Stimulated activated CD4-positive, alpha-beta T cell treated with anti-CD3 and anti-CD28 coated beads, Interleukin-4, amount 100 ng/mL, for 4 hours (primary cell): Measurements from ENCODE around the gene TXN.

Source experiments
- DNase-seq, 2 experiments: peaks; one replicate each; pipeline ENCODE4 v3.0.0-alpha.2; 2020

Gene TXN

DNA sequence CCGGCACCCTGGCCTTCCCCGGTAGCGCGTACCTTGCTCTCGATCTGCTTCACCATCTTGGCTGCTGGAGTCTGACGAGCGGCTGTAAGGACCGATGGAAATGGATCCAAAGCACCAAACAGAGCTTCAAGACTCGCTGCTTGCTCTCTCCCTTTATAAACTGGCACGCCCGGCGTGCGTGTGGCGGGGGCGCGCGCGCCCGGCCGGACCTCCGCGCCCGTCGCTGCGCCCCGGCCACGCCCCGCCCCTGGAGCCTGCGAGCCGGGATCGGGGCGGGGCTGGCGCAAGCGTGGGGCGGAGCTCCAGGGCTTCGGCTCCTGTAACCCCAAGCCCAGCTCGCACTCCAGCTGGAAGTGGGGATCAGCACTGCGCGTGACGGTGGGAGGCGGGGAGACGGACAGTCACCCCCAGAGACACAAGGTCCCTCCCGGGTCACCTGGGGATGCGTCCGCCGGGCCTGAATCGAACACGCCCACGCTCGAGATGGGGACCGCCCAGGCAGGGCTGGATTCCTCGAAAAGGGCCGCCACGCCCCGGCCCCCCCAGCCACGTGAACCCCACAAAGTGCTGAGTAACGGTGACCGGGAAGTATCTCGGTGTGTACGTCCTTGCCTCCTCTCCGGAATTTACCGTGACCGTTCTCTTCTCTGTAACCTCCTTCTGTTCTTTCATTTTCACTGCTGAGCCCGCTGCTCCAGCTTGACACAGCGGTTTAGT lies at the start of gene TXN:
TXN (minus strand) TSS at position 128 of the 717 bp plus-strand sequence; CDS start at position 56, 72 bp downstream.
- peak; percentile 88 to 92 for DNase-seq

- no peak for DNase-seq
Observed at GRCh38 chr9:110303133-110303532, 46.8 kb upstream of the TXN start.

DNA sequence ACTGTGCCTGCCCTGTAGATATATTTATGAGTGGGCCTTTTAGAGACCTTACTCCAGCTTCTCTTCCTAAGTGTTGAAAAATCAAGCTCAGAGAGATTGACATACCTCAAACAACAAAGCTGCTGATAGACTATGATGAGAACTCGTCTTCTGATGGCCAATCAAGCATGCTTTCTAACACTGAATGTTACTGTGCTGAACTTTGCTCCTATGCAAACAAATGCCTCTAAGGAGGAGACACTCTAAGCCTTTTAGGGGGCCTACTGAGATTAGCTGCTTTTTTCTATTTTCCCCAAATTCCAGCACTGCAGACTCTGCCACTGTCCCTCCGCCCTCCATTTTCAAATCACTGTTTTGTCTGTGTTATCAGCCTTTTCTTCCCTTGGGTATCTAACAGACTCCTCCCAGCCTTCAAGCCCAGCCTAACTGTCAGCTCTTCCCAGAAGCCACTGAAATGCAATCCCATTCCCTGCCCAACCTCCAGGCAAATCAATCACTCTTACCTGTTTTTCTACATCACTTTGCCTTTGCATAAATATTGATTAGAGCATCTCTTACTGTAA lies 41.8 kb upstream of the TXN start:
- no peak for DNase-seq

- DNase-seq = no peak
Observed at GRCh38 chr9:110293248-110293647, 36.9 kb upstream of the TXN start.

DNA sequence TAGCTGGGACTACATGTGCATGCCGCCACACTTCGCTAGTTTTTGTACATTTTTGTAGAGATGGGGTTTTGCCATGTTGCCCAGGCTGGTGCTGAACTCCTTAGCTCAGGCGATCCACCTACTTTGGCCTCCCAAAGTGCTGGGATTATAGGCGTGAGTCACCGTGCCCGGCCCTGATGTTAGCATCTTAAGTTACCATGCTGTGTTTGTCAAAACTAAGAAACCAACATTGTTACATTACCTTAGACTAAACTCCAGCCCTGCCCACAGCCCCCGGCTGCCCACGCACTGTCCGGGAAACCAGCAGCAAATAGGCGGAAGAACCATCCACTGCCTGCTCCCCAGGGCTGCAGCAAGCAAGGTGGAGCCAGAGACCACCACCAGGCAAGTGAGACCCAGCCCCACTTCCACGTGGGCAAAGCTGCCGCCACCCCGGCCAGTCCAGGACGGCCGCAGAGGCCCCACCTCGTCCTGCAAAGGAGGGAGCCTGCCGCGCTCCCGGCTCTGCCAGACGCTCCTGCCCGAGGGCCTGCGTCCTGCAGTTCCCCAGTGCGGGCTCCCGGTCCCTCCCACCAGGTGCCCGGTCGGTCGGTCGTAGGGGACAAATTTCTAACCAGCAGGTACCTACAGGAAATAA lies 35.7 kb upstream of the TXN start:
- DNase-seq = no peak

GRCh38 chr9:110290001-110290400 lies 33.7 kb upstream of the TXN start:
- no peak for DNase-seq

DNA sequence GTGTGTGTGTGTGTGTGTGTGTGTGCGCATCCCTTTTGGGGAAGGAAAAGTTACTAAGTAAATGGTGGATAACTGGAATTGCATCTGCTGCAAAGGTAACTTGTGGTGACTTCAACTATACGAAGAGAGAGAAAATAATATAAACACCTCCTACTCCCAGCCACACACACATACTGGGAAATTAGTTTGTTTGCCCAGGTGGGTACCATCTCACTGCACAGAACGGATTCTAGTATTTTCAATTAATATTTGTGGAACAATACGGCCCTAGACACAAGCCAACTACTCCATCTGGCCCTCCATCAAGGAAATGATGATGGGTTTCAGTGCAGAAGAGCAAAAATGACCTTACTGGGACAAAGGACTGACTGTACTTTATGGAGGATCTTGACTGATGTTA lies 32.2 kb upstream of the TXN start:
- DNase-seq = no peak

GRCh38 chr9:110287289-110287680 lies 31.0 kb upstream of the TXN start:
- no peak for DNase-seq

GRCh38 chr9:110284211-110284844 lies 28.0 kb upstream of the TXN start:
- DNase-seq = no peak

- DNase-seq = no peak
Observed at GRCh38 chr9:110283751-110284150, 27.4 kb upstream of the TXN start.

GRCh38 chr9:110282739-110283081 lies 26.4 kb upstream of the TXN start:
- DNase-seq = no peak

DNA sequence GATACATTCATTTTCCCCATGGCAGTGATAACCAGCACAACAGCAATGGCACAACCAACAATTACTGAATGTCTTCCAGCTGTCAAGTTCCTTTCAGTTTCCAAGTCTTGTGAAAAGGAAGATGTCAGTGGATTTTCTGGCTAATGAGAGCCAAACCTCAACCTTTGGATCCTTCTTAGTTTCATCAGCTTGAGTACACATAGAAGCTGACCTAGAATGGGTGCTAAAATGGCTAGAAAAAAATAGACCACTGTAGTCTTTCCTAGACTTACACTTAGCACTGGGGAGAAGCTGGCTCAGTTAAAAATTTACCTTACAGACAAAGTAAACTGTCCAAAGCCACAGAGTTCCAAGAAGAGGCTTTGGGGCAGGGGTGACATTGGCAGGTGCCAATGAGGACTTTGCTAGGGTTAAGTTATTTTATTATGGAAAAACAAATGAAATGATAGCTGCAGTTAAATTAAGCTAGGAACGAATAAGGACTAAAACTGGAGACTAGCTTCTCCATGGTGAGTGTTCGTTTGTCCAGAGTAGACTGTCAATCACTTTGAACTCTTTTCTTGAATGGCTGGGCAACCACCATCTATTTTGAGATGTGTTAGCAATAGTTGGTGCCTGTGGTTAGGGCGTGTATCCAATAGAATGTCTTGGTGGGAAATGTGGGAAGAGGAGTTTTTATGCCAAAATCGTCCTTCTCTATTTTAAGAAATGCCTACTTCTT lies 25.9 kb upstream of the TXN start:
- DNase-seq = no peak

- DNase-seq = no peak
Observed at GRCh38 chr9:110278080-110278707, 21.9 kb upstream of the TXN start.

DNA sequence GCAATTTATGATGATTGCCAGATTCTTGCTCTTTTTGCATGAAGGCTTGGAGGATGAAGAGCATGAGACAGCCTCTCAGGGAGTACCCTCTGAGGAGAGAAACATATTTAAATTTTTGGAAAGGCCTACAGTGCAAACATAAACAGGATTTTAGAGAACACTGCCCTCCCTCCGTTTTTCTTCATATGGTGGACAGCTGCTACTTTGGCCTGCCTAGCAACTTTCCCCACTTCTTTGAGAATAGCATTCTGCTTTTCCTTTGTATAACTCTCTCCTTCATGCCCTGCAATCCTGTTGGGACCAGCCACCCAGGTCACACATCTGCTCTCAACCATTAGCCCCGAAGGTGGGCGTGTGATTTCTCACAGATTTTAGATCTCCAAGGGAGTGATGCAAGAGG lies 20.5 kb upstream of the TXN start:
- no peak for DNase-seq

DNA sequence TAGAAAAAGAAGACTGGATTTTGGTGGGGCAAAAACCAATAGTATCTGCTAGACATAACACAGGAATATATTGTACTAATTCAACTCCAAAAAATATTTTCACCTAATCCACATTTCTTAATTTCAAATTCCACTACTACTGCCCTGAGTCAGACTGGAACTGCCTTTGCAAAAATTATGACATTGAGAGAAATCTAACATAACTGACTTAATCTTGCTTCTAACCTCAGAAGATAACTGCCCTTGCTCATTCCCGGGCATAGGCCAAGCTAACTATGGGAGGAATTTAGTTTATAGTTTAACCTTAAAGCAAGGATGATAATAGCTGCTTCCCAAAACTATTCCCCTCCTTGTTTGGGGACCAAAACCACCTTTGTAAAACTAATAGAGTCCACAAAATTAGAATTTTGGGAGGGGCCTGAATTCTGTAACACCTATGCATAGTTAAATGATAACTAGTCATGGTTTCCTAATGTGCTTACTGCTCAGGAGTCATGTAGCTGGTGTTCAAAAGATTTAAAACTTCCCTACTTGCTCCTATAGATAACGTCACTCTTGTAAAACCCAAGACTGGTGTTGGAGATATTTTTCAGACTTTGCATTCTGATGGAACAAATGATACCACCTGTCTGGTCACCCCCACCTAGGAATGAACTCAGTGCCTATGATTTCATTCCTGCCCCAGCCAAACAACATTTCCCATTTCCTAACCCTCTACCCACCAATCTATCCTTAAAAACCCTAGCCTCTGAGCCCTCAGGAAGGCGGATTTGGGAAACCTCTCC lies 14.1 kb upstream of the TXN start:
- no peak for DNase-seq

GRCh38 chr9:110266795-110267194 lies 10.5 kb upstream of the TXN start:
- DNase-seq = no peak

- no peak for DNase-seq
Observed at GRCh38 chr9:110261632-110262031, 5.3 kb upstream of the TXN start.

DNA sequence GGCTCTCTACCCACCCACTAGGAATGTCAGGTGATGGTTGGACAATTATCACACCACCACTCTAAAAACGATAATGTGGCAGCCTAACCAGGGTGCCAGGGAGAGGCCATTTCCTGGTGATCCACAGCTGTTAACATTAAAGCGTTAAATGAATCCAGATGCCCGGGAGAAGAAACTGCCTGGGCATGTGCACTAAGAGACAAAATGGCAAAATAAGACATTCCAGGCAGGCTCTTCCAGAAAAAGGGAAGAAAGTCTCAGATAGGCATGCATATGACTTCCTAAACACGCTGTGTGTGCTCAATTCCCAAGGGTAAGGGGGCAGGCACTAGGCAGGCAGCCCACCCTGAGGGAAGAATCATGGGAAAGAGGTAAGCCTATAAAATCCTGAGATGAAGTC lies 4.6 kb upstream of the TXN start:
- no peak for DNase-seq

GRCh38 chr9:110259566-110259965 lies 3.3 kb upstream of the TXN start:
- DNase-seq = no peak

DNA sequence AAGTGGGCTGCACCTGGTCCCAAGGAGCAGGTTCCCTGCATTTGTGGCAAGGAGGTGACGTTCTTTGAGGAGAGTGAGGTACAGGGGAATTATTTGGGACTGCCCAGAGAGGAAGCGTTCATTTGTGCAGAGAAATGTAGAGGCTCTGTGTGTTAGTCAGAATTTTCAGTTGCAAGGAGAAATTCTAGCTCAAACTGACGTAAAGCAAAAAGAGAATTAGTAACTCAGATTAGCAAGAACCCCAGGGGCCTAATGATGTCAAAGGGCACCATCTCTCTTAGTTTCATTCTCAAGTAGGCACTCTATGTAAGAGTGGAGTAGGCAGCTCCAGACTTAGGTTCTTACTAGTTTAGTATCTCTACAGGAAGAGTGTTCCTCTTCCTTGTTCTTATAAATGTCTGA lies 2.4 kb upstream of the TXN start:
- no peak for DNase-seq

- no peak for DNase-seq
Observed at GRCh38 chr9:110257956-110258355, 1.6 kb upstream of the TXN start.
